Measurements from ENCODE around the gene CDK16.
"Not testable (repeated sequence)": the region's sequence is repeated elsewhere in the genome, so short reads cannot be mapped to it uniquely, and the experiment has no call there.

Gene CDK16

GRCh38 chrX:47257620-47258019 lies 39.1 kb downstream of the CDK16 start:
- DNase-seq, result not testable (repeated sequence)

- no peak for DNase-seq
Measured at GRCh38 chrX:47264483-47265173, 46.1 kb downstream of the CDK16 start.

- DNase-seq, result no peak
Measured at GRCh38 chrX:47266643-47267042, 48.2 kb downstream of the CDK16 start.

- DNase-seq, result no peak
Measured at GRCh38 chrX:47272013-47272408, 53.5 kb downstream of the CDK16 start.

GRCh38 chrX:47273011-47273730 lies 54.7 kb downstream of the CDK16 start:
- no peak for DNase-seq

GRCh38 chrX:47278691-47279090 lies 60.2 kb downstream of the CDK16 start:
- no peak for DNase-seq
